ENCODE data around the gene PRDM16. TPM values are rescaled to one million over a fixed set of nuclear protein-coding genes. Genes with fewer than 3 reads are reported as not detected.

The PRDM16 gene
- total and polyA plus RNA-seq, 2 of the 13 experiments (the other 11 are each of a cell fraction or from before 2014, with no cell fraction given) = 0.15 to 0.81 TPM

- TF ChIP-seq TRIM22 (IDR thresholded peaks at IDR 0.05) (no peak), YY1 (IDR thresholded peaks at IDR 0.05; ENCODE audit: insufficient read depth, insufficient replicate concordance, low read depth, low read length) (no peak), ZNF503 (CRISPR knock-in tag; IDR thresholded peaks at IDR 0.05) (no peak), ZBTB43 (CRISPR knock-in tag; conservative IDR thresholded peaks at IDR 0.05) (no peak), ZBTB7B (CRISPR knock-in tag; IDR thresholded peaks at IDR 0.05) (no peak; the same call in 1 of the 2 replicates), NFE2L2 (IDR thresholded peaks at IDR 0.05; ENCODE audit: low read length) (no peak), MIER3 (CRISPR knock-in tag; IDR thresholded peaks at IDR 0.05; ENCODE audit: borderline replicate concordance) (no peak), CAMTA2 (CRISPR knock-in tag; IDR thresholded peaks at IDR 0.05; ENCODE audit: borderline replicate concordance) (no peak), ZNF839 (CRISPR knock-in tag; IDR thresholded peaks at IDR 0.05; ENCODE audit: borderline replicate concordance) (no peak), ZNF34 (CRISPR knock-in tag; IDR thresholded peaks at IDR 0.05; ENCODE audit: borderline replicate concordance) (no peak), CHD4 (IDR thresholded peaks at IDR 0.05; ENCODE audit: borderline replicate concordance, low read length) (no peak), ZNF18 (CRISPR knock-in tag; IDR thresholded peaks at IDR 0.05; ENCODE audit: insufficient replicate concordance) (peak; percentile 43), ZFP1 (CRISPR knock-in tag; IDR thresholded peaks at IDR 0.05) (no peak), ZNF30 (CRISPR knock-in tag; IDR thresholded peaks at IDR 0.05) (no peak), ZNF614 (CRISPR knock-in tag; IDR thresholded peaks at IDR 0.05; ENCODE audit: borderline replicate concordance) (no peak)
These were observed 128.8 kb downstream of the PRDM16 start (continued) for GRCh38 chr1:3197781-3198316.
